Measurements from ENCODE around the gene UFSP2.
"Not testable (repeated sequence)": the region's sequence is repeated elsewhere in the genome, so short reads cannot be mapped to it uniquely, and the experiment has no call there.

UFSP2 gene

GRCh38 chr4:185371702-185372101, 54.1 kb downstream of the UFSP2 start:
- H3K4me1 ChIP-seq (ENCODE audit: control insufficient read depth, insufficient read depth, low read length): peaks cover 7% of the 10 kb centered on the region; the same call in 1 of the 2 replicates
- no peak overlapping the region for H3K4me3 ChIP-seq (ENCODE audit: low read depth, low read length)
- peaks cover 15% of the 10 kb centered on the region; the same call in 1 of the 2 replicates for H3K36me3 ChIP-seq (ENCODE audit: control insufficient read depth, insufficient read depth, low read length)
- H3K9ac ChIP-seq (ENCODE audit: low read length): no peak overlapping the region
- H3K27ac ChIP-seq (ENCODE audit: low read depth, low read length): no peak overlapping the region
- H3K27me3 ChIP-seq (ENCODE audit: control insufficient read depth, insufficient read depth, low read length): no peaks in the 10 kb centered on the region
- no peaks in the 10 kb centered on the region for H3K9me3 ChIP-seq (ENCODE audit: control insufficient read depth, insufficient read depth, low read depth, low read length)

DNA sequence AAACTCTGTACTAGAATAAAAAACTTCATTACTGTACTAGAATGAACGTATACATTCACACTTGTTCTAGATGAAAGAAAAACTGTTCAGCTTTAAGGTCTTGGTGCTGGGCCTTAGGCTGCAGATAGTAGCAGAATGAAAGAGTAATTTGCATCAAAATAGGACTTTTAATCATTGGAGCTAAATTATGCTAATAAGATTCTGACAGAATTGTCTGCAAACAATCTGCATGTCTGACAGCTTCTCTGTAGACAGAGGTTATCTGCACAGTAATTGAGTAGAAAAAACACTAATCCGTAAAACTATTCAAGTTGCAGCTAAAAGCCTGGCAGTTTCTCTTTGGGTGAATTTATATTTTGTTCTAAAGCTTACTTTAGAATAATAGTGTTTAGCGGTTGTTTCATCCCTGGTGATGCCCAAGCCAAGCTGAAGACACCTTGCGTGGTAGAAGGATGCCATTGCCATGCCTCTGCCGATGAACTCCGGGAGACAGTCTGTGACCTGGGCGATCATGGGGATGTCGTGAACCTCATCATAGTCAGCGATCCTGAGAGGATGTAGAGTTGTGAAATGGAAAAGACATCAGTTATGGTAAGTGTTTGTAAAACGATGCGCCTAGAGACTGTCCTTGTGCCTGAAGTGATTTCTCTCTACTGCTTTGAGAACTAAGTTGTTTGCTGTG, 55.4 kb downstream of the UFSP2 start:
- Histone ChIP-seq H3K4me3 (ENCODE audit: low read depth, low read length) (no peak overlapping the region), H3K36me3 (ENCODE audit: control insufficient read depth, insufficient read depth, low read length) (peaks cover 15% of the 10 kb centered on the region; the same call in 1 of the 2 replicates), H3K9ac (ENCODE audit: low read length) (no peak overlapping the region), H3K9me3 (ENCODE audit: control insufficient read depth, insufficient read depth, low read depth, low read length) (no peaks in the 10 kb centered on the region), H3K27me3 (ENCODE audit: control insufficient read depth, insufficient read depth, low read length) (no peaks in the 10 kb centered on the region), H3K27ac (ENCODE audit: low read depth, low read length) (no peak overlapping the region), H3K4me1 (ENCODE audit: control insufficient read depth, insufficient read depth, low read length) (peaks cover 7% of the 10 kb centered on the region; the same call in 1 of the 2 replicates)

GRCh38 chr4:185369731-185370130, 56.0 kb downstream of the UFSP2 start:
- Histone ChIP-seq H3K27ac (ENCODE audit: low read depth, low read length) (no peak overlapping the region), H3K9ac (ENCODE audit: low read length) (no peak overlapping the region), H3K4me1 (ENCODE audit: control insufficient read depth, insufficient read depth, low read length) (peaks cover 7% of the 10 kb centered on the region; the same call in 1 of the 2 replicates), H3K27me3 (ENCODE audit: control insufficient read depth, insufficient read depth, low read length) (no peaks in the 10 kb centered on the region), H3K4me3 (ENCODE audit: low read depth, low read length) (no peak overlapping the region), H3K36me3 (ENCODE audit: control insufficient read depth, insufficient read depth, low read length) (peaks cover 15% of the 10 kb centered on the region; the same call in 1 of the 2 replicates), H3K9me3 (ENCODE audit: control insufficient read depth, insufficient read depth, low read depth, low read length) (no peaks in the 10 kb centered on the region)

GRCh38 chr4:185364886-185365285, 60.9 kb downstream of the UFSP2 start:
- Histone ChIP-seq H3K36me3 (ENCODE audit: control insufficient read depth, insufficient read depth, low read length) (peaks cover 6% of the 10 kb centered on the region), H3K27ac (ENCODE audit: low read depth, low read length) (no peak overlapping the region), H3K27me3 (ENCODE audit: control insufficient read depth, insufficient read depth, low read length) (no peaks in the 10 kb centered on the region), H3K9me3 (ENCODE audit: control insufficient read depth, insufficient read depth, low read depth, low read length) (no peaks in the 10 kb centered on the region), H3K9ac (ENCODE audit: low read length) (no peak overlapping the region), H3K4me1 (ENCODE audit: control insufficient read depth, insufficient read depth, low read length) (peaks cover 2% of the 10 kb centered on the region; the same call in 1 of the 2 replicates), H3K4me3 (ENCODE audit: low read depth, low read length) (no peak overlapping the region)

DNA sequence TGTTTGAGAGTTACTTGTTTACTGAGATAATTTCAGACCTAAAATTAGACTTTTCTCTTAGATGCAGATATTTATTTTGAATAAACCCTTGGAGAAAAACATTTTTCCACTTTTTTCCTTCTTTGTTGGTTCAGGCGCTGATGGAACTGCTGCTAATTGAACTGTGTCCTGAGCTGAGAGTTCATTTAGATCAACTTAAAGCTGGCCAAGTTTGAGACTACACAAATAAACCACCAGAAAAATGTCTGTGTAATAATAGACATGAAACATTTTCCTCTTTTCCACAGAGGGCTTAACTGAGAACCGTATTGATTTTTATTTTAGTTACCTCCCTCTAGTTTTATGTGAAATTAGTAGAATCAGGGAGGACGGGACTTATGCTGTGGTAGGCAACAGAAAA, 62.5 kb downstream of the UFSP2 start:
- H3K4me3 ChIP-seq (ENCODE audit: low read depth, low read length): no peak overlapping the region
- H3K36me3 ChIP-seq (ENCODE audit: control insufficient read depth, insufficient read depth, low read length): peaks cover 14% of the 10 kb centered on the region
- no peaks in the 10 kb centered on the region for H3K27me3 ChIP-seq (ENCODE audit: control insufficient read depth, insufficient read depth, low read length)
- H3K9me3 ChIP-seq (ENCODE audit: control insufficient read depth, insufficient read depth, low read depth, low read length): no peaks in the 10 kb centered on the region
- H3K9ac ChIP-seq (ENCODE audit: low read length): no peak overlapping the region
- H3K4me1 ChIP-seq (ENCODE audit: control insufficient read depth, insufficient read depth, low read length): no peaks in the 10 kb centered on the region
- H3K27ac ChIP-seq (ENCODE audit: low read depth, low read length): no peak overlapping the region

GRCh38 chr4:185362570-185362969, 63.2 kb downstream of the UFSP2 start:
- not testable (repeated sequence) for H3K4me1 ChIP-seq (ENCODE audit: control insufficient read depth, insufficient read depth, low read length); H3K9me3 ChIP-seq (ENCODE audit: control insufficient read depth, insufficient read depth, low read depth, low read length); H3K27ac ChIP-seq (ENCODE audit: low read depth, low read length); H3K9ac ChIP-seq (ENCODE audit: low read length); H3K4me3 ChIP-seq (ENCODE audit: low read depth, low read length); H3K27me3 ChIP-seq (ENCODE audit: control insufficient read depth, insufficient read depth, low read length)
- H3K36me3 ChIP-seq (ENCODE audit: control insufficient read depth, insufficient read depth, low read length): peaks cover 13% of the 10 kb centered on the region

DNA sequence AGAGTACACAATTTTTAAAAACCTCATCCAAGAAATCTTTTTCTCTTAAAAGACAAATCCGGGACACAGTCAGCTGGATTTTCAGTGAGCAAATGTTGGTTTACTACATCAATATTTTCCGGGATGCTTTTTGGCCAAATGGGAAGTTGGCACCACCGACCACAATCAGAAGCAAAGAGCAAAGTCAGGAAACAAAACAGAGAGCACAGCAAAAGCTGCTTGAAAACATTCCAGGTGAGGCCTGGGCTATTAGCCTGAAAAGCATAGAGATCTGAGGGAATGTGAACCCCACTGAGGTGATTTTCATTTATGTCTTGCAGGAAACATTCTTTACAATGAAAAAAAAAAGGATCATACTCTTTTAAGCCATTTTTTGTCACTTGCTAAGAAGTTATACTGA, 63.9 kb downstream of the UFSP2 start:
- H3K4me3 ChIP-seq (ENCODE audit: low read depth, low read length): no peak overlapping the region
- H3K4me1 ChIP-seq (ENCODE audit: control insufficient read depth, insufficient read depth, low read length): no peaks in the 10 kb centered on the region
- H3K9ac ChIP-seq (ENCODE audit: low read length): no peak overlapping the region
- H3K36me3 ChIP-seq (ENCODE audit: control insufficient read depth, insufficient read depth, low read length): peaks cover 15% of the 10 kb centered on the region
- H3K27me3 ChIP-seq (ENCODE audit: control insufficient read depth, insufficient read depth, low read length): no peaks in the 10 kb centered on the region
- no peaks in the 10 kb centered on the region for H3K9me3 ChIP-seq (ENCODE audit: control insufficient read depth, insufficient read depth, low read depth, low read length)
- H3K27ac ChIP-seq (ENCODE audit: low read depth, low read length): no peak overlapping the region

DNA sequence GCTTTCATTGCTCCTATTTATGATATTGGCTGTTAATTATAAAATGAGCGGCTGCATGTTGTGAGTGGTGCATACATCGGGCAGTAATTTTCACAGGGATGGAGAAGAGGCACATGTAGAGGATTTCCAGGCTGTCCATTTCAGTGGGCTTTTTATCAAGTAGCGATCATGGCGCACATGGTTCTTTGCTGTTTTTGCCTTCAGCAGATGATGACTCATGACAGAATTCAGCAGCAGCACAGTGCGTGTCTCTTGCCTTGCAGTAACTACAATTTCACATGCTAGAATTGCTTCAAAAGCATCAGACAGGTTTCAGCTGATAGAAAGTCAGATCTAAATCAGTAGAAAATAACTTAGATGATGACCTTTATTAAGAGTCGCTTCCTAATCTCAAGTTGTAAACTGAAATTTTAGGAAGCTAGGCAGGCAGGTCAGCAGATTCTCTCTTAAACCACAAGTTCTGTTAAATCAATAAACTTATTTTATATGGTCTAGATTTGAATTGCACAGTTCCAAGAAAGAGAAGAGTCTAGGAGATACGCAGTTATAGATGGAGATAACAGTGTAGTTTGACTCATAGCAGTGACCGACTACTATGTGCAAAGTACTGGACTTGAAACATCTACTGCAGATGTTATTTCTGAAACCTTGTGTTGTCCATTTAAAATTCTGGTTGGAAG, 65.9 kb downstream of the UFSP2 start:
- H3K27me3 ChIP-seq (ENCODE audit: control insufficient read depth, insufficient read depth, low read length): no peaks in the 10 kb centered on the region
- no peak overlapping the region for H3K4me3 ChIP-seq (ENCODE audit: low read depth, low read length)
- H3K27ac ChIP-seq (ENCODE audit: low read depth, low read length): no peak overlapping the region
- no peak overlapping the region for H3K9ac ChIP-seq (ENCODE audit: low read length)
- H3K9me3 ChIP-seq (ENCODE audit: control insufficient read depth, insufficient read depth, low read depth, low read length): no peaks in the 10 kb centered on the region
- peaks cover 17% of the 10 kb centered on the region for H3K36me3 ChIP-seq (ENCODE audit: control insufficient read depth, insufficient read depth, low read length)
- no peaks in the 10 kb centered on the region for H3K4me1 ChIP-seq (ENCODE audit: control insufficient read depth, insufficient read depth, low read length)

DNA sequence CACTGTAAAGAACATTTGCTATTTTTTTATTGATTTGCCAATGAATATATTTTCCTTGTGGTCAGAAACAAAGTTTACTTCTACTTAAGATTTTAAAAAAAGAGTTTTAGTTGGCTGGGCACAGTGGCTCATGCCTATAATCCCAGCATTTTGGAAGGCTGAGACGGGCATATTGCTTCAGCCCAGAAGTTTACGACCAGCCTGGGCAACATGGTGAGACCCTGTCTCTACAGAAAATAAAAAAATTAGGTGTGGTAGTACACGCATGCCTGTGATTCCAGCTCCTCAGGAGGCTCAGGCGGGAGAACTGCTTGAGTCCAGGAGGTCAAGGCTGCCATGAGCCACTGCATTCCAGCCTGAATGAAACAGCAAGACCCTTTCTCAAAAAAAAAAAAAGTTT, 66.8 kb downstream of the UFSP2 start:
- H3K4me3 ChIP-seq (ENCODE audit: low read depth, low read length): no peak overlapping the region
- no peak overlapping the region for H3K27ac ChIP-seq (ENCODE audit: low read depth, low read length)
- H3K9me3 ChIP-seq (ENCODE audit: control insufficient read depth, insufficient read depth, low read depth, low read length): no peaks in the 10 kb centered on the region
- no peaks in the 10 kb centered on the region for H3K4me1 ChIP-seq (ENCODE audit: control insufficient read depth, insufficient read depth, low read length)
- peaks cover 26% of the 10 kb centered on the region for H3K36me3 ChIP-seq (ENCODE audit: control insufficient read depth, insufficient read depth, low read length)
- no peaks in the 10 kb centered on the region for H3K27me3 ChIP-seq (ENCODE audit: control insufficient read depth, insufficient read depth, low read length)
- no peak overlapping the region for H3K9ac ChIP-seq (ENCODE audit: low read length)

- Histone ChIP-seq H3K9me3 (ENCODE audit: control insufficient read depth, insufficient read depth, low read depth, low read length) (no peaks in the 10 kb centered on the region), H3K27me3 (ENCODE audit: control insufficient read depth, insufficient read depth, low read length) (no peaks in the 10 kb centered on the region), H3K4me3 (ENCODE audit: low read depth, low read length) (no peak overlapping the region), H3K36me3 (ENCODE audit: control insufficient read depth, insufficient read depth, low read length) (peaks cover 27% of the 10 kb centered on the region), H3K9ac (ENCODE audit: low read length) (no peak overlapping the region), H3K27ac (ENCODE audit: low read depth, low read length) (no peak overlapping the region), H3K4me1 (ENCODE audit: control insufficient read depth, insufficient read depth, low read length) (no peaks in the 10 kb centered on the region)
Observed at GRCh38 chr4:185358514-185358913, 67.2 kb downstream of the UFSP2 start.

- H3K9me3 ChIP-seq (ENCODE audit: control insufficient read depth, insufficient read depth, low read depth, low read length): no peaks in the 10 kb centered on the region
- H3K27me3 ChIP-seq (ENCODE audit: control insufficient read depth, insufficient read depth, low read length): no peaks in the 10 kb centered on the region
- no peak overlapping the region for H3K27ac ChIP-seq (ENCODE audit: low read depth, low read length)
- peaks cover 31% of the 10 kb centered on the region for H3K36me3 ChIP-seq (ENCODE audit: control insufficient read depth, insufficient read depth, low read length)
- H3K9ac ChIP-seq (ENCODE audit: low read length): no peak overlapping the region
- H3K4me3 ChIP-seq (ENCODE audit: low read depth, low read length): no peak overlapping the region
- no peaks in the 10 kb centered on the region for H3K4me1 ChIP-seq (ENCODE audit: control insufficient read depth, insufficient read depth, low read length)
Observed at GRCh38 chr4:185357733-185358440, 67.9 kb downstream of the UFSP2 start.
